GM13977 (cell line): ENCODE measurements around the gene CHST1.

Source experiments
- DNase-seq: peaks from one replicate; pipeline ENCODE4 v3.0.0; 2012; ENCODE audit warnings: low spot score
- CTCF ChIP-seq: IDR thresholded peaks from 2 replicates; pipeline ENCODE4 v1.5.1; 2012; ENCODE audit warnings: mild to moderate bottlenecking, control low read depth; ENCODE audit not compliant: insufficient read depth; ENCODE audit errors: extremely low read depth, missing control alignments
- in situ Hi-C: fragments of 300-500 bp; cut with MboI; formaldehyde crosslinking; loops from one replicate; pipeline ENCODE4 v1.12.0; 2022; ENCODE audit warnings: low sequenced_read_pairs, low pct_unique_long_range_greater_than_20kb, mixed read lengths, inconsistent platforms; ENCODE audit not compliant: unreplicated experiment

Gene CHST1

GRCh38 chr11:45684440-45684839, 19.0 kb upstream of the CHST1 start:
- DNase-seq: no peak
- in situ Hi-C loops: no loop called here
- TF ChIP-seq CTCF: no peak

- in situ Hi-C loops: no loop called here
- no peak for DNase-seq
- TF ChIP-seq CTCF: no peak
Observed at GRCh38 chr11:45683271-45684058, 18.0 kb upstream of the CHST1 start.

GRCh38 chr11:45679806-45680205, 14.4 kb upstream of the CHST1 start:
- TF ChIP-seq CTCF: no peak
- in situ Hi-C loops: no loop called here

GRCh38 chr11:45678976-45679375, 13.6 kb upstream of the CHST1 start:
- no peak for TF ChIP-seq CTCF
- in situ Hi-C loops: no loop called here
- DNase-seq: no peak

More at GRCh38 chr11:45679806-45680205, 14.4 kb upstream of the CHST1 start:
- DNase-seq: no peak

DNA sequence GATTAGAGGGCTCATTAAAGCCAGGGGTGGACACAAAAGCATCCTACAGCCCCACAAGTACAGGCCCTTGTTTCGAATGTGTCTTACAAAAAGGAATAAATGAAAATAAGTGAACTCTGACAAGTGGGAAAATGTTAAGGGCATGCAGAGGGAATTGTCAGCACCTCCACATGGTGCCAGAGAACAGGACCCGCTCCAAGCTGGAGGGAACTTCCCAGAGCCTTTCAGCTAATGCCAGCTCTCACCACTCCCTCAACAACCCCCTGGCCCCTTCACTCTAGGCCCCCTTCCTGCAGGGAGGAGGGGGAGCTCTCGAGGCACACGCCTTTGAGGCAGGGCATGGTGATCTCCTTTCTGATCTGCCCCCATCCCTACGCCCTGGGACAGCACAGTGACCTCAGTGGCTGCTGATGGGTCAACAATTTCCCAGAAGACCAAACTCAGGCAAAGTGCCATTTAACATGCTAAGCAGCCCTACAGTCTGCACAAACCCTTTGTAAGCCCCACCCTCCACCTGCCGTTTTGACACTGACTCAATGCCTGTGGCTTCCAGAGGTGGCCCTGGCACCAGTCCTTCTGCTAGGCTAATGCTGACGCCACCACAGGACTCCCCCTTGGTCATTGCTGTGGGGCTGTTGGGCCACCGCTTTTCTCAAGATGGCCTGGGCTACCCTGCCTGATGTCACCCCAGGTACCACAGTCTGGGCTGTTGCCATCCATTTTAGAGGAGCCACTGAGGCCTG, 12.5 kb upstream of the CHST1 start:
- in situ Hi-C loops: no loop called here
- no peak for TF ChIP-seq CTCF
- no peak for DNase-seq

- in situ Hi-C loops: no loop called here
- no peak for DNase-seq
- no peak for TF ChIP-seq CTCF
Observed at GRCh38 chr11:45676522-45677095, 11.2 kb upstream of the CHST1 start.
